HG02588 (cell line): ENCODE results near the gene HS2ST1.
A peak's percentile ranks its signal among the peaks of the same experiment; 100 is the strongest.
"Not testable (repeated sequence)": the region's sequence is repeated elsewhere in the genome, so short reads cannot be mapped to it uniquely, and the experiment has no call there.

Experiments
- ATAC-seq: cut with Tn5 transposase; IDR thresholded peaks from one replicate; pipeline ENCODE4 v1.9.1; 2021; ENCODE audit warnings: mild to moderate bottlenecking, moderate library complexity; ENCODE audit not compliant: unreplicated experiment

Gene HS2ST1

DNA sequence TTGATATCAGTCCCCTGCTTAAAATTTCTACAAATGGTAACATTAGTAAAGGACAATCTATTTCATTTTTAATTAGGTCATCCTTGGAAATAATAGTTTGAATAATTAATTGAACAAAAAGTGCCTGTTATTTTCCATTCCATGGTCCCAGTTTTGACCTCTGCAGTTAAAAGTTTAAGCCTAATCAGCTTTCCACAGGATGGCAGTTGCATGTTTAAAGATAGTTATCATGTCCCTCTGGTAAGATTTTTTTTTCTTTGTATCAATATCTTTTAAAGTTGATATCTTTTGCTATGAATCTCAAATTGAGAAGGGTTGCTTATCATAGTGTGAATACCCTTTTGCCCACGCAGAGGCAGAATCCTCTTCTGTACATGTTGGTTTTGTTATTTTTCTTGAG, 90.4 kb downstream of the HS2ST1 start:
- no peak for ATAC-seq

GRCh38 chr1:87007323-87007722, 92.9 kb downstream of the HS2ST1 start:
- no peak for ATAC-seq

GRCh38 chr1:87013385-87013784, 99.0 kb downstream of the HS2ST1 start:
- ATAC-seq, result not testable (repeated sequence)

- ATAC-seq, result no peak
Observed at GRCh38 chr1:87017998-87018672, 103.7 kb downstream of the HS2ST1 start.

DNA sequence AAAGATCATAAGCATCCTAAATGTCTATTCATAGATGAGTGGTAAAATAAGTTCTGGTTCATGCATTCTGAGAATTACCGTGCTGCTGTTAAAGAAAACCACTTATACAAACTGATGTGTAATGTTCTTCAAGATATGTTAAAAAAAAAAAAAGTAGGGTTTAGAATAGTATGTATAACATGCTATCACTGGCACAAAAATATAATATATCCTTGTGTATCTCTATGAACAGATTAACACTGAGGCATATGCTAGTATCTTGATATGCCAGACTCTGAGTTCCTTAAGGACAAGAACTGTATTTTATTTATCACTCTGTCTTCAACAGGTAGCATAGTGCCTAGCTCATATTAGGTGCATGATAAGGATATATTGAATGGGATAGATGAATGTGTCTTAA, 108.9 kb downstream of the HS2ST1 start:
- no peak for ATAC-seq

DNA sequence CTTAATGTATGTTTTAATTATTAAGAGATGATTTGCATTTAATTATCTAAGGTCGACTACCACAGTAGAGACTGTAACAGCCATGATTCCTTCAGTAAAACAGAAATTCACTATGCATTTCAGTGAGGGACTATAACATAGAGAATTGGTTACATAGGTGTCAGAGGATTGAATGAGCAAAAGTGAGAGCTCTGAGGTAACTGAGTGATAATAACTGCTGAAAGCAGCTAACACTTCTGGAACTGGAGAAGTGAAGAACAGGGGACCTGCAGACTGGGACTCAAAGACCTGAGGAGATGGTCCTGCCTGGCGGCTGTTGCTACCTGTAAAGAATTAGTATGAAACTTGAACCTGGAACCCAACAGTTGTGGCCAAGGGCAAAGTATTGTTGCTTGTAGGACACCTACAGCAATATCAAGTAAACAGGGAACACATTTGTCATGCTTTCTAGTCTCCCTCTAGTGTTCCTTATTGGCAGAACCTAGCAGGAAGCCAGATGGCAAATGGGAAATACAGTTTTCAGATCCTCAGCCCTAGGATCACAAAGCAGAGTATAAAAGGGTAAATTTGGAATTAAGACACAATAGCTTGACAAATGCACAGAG, 110.6 kb downstream of the HS2ST1 start:
- ATAC-seq, result peak; percentile 76

GRCh38 chr1:87027561-87027960, 113.1 kb downstream of the HS2ST1 start:
- ATAC-seq, result not testable (repeated sequence)

DNA sequence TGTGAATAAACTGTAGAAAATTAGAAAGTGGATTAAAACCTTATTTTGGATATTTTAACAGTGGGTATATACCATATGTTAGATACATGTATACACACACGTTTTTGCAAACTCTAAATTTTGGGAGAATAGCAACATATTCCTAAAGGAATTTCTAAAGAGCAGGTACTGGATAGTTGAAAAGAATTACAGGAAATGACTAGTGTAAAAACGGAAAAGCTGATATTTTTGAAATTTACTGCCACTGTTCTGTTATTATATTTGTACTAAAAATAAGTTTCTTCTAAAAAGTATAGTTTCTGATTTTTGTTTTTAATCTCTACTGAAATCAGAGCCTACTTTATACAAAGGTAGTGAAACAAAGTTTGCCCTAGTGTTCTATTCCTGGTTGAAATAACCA, 114.1 kb downstream of the HS2ST1 start:
- no peak for ATAC-seq

GRCh38 chr1:87030740-87031690, 116.6 kb downstream of the HS2ST1 start:
- peak; percentile 95 for ATAC-seq

GRCh38 chr1:87034351-87034750, 119.9 kb downstream of the HS2ST1 start:
- ATAC-seq, result no peak

DNA sequence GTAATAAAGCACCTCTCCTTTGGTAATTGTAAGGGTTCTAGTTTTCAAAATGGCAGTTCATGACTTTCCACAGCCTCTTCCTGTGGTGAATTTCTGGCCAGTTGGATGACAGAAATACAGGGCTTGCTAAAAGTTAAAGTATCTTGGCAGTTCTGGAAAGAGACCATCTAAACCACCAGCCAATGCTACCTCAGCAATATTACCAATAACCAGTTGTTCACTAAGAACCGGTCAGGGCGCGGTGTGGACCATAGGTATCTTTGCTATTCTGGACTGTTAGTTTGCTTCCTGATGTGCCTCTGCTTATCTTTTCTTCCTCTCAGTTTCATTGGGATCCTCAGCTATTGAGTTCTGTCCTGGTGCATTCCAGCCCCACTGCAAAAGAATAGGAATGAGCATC, 124.7 kb downstream of the HS2ST1 start:
- ATAC-seq, result no peak

GRCh38 chr1:87042111-87042811, 127.8 kb downstream of the HS2ST1 start:
- ATAC-seq, result no peak

GRCh38 chr1:87044424-87044823, 130.0 kb downstream of the HS2ST1 start:
- ATAC-seq, result peak; percentile 44

- ATAC-seq, result peak; percentile 56
Observed at GRCh38 chr1:87044840-87045239, 130.4 kb downstream of the HS2ST1 start.

DNA sequence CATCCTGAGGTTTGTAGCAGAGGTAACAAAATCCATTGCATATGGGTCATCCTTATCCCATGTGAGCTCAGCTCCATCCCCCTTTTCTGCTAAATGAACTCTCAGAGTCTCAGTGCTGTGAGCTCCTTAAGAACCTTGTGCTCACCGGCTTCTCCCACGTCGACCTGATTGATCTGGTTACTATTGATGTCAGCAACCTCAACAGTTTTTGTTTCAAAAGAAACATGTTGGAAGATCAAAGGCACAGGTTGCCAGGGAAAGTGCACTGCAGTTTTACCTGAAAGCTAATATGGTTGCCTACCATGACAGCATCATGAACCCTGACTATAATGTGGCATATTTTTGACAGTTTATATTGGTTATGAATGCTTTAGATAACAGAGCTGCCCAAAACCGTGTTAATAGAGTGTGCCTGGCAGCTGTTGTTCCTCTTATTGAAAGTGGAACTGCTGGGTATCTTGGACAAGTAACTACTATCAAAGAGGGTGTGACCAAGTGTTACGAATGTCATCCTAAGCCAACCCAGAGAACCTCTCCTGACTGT, 131.4 kb downstream of the HS2ST1 start:
- peak; percentile 37 for ATAC-seq

GRCh38 chr1:87046951-87047350, 132.5 kb downstream of the HS2ST1 start:
- ATAC-seq, result no peak

- no peak for ATAC-seq
Observed at GRCh38 chr1:87048237-87048636, 133.8 kb downstream of the HS2ST1 start.

GRCh38 chr1:87051965-87052364, 137.5 kb downstream of the HS2ST1 start:
- ATAC-seq, result no peak

DNA sequence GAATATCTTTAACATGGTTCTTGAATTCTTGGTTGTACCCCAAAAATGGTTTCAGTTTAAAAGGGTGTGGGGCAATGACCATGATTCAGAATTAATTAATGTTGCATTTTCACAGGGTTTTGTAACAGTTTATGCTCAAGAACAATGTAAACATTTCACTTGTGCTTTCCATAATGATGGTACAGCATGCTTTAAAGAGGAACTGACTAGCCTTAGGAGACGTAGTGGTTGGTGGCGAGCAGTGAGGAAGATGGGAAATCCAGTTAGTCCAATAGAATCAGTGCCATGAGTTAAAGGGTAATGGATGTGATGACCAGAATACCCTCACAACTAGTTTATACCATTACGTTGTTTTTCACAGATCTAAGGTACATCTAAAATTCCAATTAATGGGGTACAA, 138.0 kb downstream of the HS2ST1 start:
- no peak for ATAC-seq

DNA sequence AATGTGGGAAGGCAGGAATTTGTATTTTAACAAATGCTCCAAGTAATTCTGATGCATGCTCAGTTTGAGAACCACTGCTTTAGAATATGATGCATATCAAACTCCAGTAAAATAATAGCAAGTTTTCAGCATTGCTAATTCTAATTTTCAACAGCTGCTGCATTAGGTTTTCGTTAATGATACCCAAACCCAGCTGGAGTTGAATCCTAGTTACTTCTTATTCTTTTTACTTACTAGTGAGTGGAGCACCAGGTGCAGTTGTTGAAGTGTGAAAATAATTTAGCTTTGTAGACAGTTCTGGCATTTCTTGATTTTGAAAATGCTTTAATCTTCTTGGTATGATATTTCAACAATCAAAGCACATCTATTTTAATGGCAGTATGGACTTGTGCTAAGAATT, 138.5 kb downstream of the HS2ST1 start:
- ATAC-seq, result no peak

- ATAC-seq, result no peak
Observed at GRCh38 chr1:87053446-87053845, 139.0 kb downstream of the HS2ST1 start.
